ENCODE data around the gene CCDC88C. TPM values are rescaled to one million over a fixed set of nuclear protein-coding genes. Genes with fewer than 3 reads are reported as not detected.
"Not testable (repeated sequence)": the region's sequence is repeated elsewhere in the genome, so short reads cannot be mapped to it uniquely, and the experiment has no call there.

The CCDC88C gene
- total and polyA plus RNA-seq, 12 donors: 1.5 to 6.5 (median 3.4) TPM

- DNase-seq: no peak
- Histone ChIP-seq H3K27me3 (no peaks in the 10 kb centered on the region), H3K36me3 (replicated peaks in 1 of 2) (no peaks in the 10 kb centered on the region), H3K4me3 (no peak overlapping the region), H3K9me3 (replicated peaks in 1 of 3) (no peaks in the 10 kb centered on the region), H3K27ac (no peak overlapping the region), H3K4me1 (replicated peaks in 1 of 2) (peaks cover 0 to 7% of the 10 kb centered on the region in 2 donors)
- intact Hi-C loops (cut with DNase I): no loop called here
- 87 to 92% (median 88%) methylated on average over 5 of the region's 5 CpGs for WGBS, 4 donors
- TF ChIP-seq POLR2A (IDR thresholded peaks at IDR 0.05) (no peak), CTCF (IDR thresholded peaks at IDR 0.05) (no peak)
Measured at GRCh38 chr14:91412939-91413338, 4.7 kb downstream of the CCDC88C start.

GRCh38 chr14:91410771-91411536, 6.7 kb downstream of the CCDC88C start:
- H3K4me3 ChIP-seq: no peak overlapping the region
- WGBS, 4 donors: 65 to 73% (median 68%) methylated on average over 12 of the region's 12 CpGs
- TF ChIP-seq CTCF (IDR thresholded peaks at IDR 0.05) (no peak), POLR2A (IDR thresholded peaks at IDR 0.05) (no peak)
- H3K36me3 ChIP-seq (replicated peaks in 1 of 2): no peaks in the 10 kb centered on the region
- H3K9me3 ChIP-seq (replicated peaks in 1 of 3): no peaks in the 10 kb centered on the region
- H3K27ac ChIP-seq: no peak overlapping the region
- no peak for DNase-seq
- intact Hi-C loops (cut with DNase I): no loop called here
- H3K27me3 ChIP-seq: no peaks in the 10 kb centered on the region
- no peaks in the 10 kb centered on the region for H3K4me1 ChIP-seq (replicated peaks in 1 of 2)

- intact Hi-C loops (cut with DNase I): no loop called here
- Histone ChIP-seq H3K4me1 (replicated peaks in 1 of 2) (no peaks in the 10 kb centered on the region), H3K36me3 (replicated peaks in 1 of 2) (no peaks in the 10 kb centered on the region), H3K9me3 (replicated peaks in 1 of 3) (no peaks in the 10 kb centered on the region), H3K27ac (no peak overlapping the region), H3K27me3 (no peaks in the 10 kb centered on the region), H3K4me3 (no peak overlapping the region)
- no peak for TF ChIP-seq POLR2A (IDR thresholded peaks at IDR 0.05)
- TF ChIP-seq CTCF (IDR thresholded peaks at IDR 0.05): no peak
- WGBS, 4 donors: 74 to 79% (median 78%) methylated on average over 8 of the region's 8 CpGs
- no peak for DNase-seq
Measured at GRCh38 chr14:91409928-91410718, 7.5 kb downstream of the CCDC88C start.

GRCh38 chr14:91409240-91409639, 8.4 kb downstream of the CCDC88C start:
- not testable (repeated sequence) for DNase-seq

More at GRCh38 chr14:91409240-91409639, 8.4 kb downstream of the CCDC88C start:
- H3K27ac ChIP-seq; H3K27me3 ChIP-seq; H3K4me1 ChIP-seq (replicated peaks in 1 of 2); H3K36me3 ChIP-seq (replicated peaks in 1 of 2); H3K9me3 ChIP-seq (replicated peaks in 1 of 3); H3K4me3 ChIP-seq; intact Hi-C loops (cut with DNase I): not testable (repeated sequence)
- 93 to 97% (median 94%) methylated on average over 6 of the region's 6 CpGs for WGBS, 4 donors
